NCI-H2196 treated with DMSO at 0.1 percent for 48 hours (cell line): ENCODE results near the gene TLR8.
"Not testable (repeated sequence)": the region's sequence is repeated elsewhere in the genome, so short reads cannot be mapped to it uniquely, and the experiment has no call there.

Source experiments
- DNase-seq: peaks from one replicate; lab custom pipeline; 2025; ENCODE audit not compliant: unreplicated experiment; lab: John Stamatoyannopoulos, UW

The TLR8 gene

DNA sequence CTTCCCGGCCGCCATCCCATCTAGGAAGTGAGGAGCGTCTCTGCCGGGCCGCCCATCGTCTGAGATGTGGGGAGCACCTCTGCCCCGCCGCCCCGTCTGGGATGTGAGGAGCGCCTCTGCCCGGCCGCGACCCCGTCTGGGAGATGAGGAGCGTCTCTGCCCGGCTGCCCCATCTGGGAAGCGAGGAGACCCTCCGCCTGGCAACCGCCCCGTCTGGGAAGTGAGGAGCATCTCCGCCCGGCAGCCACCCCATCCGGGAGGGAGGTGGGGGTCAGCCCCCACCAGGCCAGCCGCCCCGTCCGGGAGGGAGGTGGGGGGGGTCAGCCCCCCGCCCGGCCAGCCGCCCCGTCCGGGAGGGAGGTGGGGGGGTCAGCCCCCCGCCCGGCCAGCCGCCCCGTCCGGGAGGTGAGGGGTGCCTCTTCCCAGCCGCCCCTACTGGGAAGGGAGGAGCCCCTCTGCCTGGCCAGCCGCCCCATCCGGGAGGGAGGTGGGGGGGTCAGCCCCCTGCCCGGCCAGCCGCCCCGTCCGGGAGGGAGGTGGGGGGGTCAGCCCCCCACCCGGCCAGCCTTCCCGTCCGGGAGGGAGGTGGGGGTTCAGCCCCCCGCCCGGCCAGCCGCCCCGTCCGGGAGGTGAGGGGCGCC lies 56.9 kb downstream of the TLR8 start:
- not testable (repeated sequence) for DNase-seq

DNA sequence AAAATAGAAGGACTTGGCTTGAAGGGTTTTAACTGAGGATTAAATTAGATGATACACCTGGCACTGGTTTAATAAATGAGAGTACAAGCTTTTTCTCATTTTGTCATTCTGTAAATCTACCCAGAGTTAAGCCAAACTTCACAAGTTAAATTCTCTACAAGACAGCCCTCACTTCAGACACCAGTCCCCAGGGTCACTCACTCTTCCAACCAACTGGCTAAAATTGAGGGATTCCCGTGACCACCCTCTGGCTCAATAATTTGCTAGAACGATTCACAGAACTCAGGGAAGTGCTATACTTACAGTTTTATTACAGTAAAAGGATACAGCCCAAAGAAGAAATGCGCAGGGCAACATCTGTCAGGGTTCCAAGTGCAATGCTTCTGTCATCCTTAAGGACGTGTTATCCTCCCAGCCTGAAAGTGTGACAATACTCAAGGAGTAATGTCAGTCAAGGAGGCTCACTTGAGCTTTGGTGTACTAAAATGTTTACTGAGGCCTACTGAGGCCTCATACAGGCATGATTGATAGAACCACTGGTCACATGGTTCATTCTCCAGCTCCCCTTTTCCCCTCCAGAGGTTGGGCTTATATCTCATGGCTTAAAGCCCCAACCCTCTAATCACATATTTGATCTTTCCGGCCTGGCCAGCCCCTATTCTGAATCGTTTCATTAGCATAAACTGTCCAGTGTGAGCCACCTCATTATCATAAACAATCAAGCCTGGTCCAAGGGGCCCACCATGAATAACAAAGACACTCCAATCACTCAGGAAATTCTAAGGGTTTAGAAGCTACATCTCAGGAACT lies 58.9 kb downstream of the TLR8 start:
- no peak for DNase-seq

DNA sequence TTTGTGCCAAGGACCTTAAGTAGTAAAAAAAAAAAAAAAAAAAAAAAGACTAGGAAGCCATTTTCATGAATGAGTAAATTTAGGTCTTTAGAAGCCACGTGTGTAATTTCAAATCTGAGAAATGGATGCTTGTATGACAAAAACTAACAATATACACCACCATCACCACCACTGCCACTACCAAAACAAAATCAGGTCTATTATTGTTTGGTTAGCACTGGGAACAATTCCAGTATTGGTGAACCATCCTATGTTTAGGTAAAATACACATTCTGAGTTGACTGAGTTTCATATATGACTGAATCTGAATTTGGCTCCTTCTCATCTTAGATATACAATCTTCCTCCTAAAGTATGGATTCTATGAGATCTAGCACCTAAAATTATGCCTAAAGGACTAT lies 59.7 kb downstream of the TLR8 start:
- DNase-seq: no peak

- DNase-seq: no peak
These were observed 61.5 kb downstream of the TLR8 start for GRCh38 chrX:12967711-12968465.

GRCh38 chrX:12970691-12971202 lies 64.3 kb downstream of the TLR8 start:
- DNase-seq: no peak

- DNase-seq: no peak
These were observed 65.0 kb downstream of the TLR8 start for GRCh38 chrX:12971282-12972003.

- no peak for DNase-seq
These were observed 65.8 kb downstream of the TLR8 start for GRCh38 chrX:12972243-12972642.
